Stimulated activated CD8-positive, alpha-beta memory T cell treated with anti-CD3 and anti-CD28 coated beads, Interleukin-4, amount 100 ng/mL, for 1 hour (primary cell): ENCODE measurements around the gene H1-8.

Experiments
- DNase-seq, 2 donors: peaks; one replicate each; pipeline ENCODE4 v3.0.0-alpha.2; 2020; ENCODE audit warnings: low read depth in 2 of 2, low spot score in 1 of 2

The H1-8 gene

DNA sequence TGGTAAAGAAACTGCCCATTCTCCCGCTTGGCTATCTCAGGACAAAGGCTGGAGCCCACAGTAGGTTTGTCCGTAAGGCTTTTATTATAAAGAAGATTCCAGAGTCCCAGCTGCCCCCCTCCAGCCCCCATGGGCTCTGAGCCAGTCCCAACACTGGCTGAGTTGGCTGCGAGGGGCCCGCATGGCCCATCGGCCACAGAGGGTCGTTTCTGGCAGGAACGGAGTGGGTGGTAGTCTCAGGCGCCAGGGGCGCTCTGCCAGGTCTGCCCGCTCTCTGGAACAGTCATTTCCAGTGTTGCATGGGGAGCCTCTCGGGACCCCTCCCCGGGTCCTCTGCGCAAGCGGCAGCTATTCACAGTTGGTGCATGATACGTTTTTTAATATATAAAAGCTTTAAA lies 12.2 kb downstream of the H1-8 start:
- DNase-seq: no peak

DNA sequence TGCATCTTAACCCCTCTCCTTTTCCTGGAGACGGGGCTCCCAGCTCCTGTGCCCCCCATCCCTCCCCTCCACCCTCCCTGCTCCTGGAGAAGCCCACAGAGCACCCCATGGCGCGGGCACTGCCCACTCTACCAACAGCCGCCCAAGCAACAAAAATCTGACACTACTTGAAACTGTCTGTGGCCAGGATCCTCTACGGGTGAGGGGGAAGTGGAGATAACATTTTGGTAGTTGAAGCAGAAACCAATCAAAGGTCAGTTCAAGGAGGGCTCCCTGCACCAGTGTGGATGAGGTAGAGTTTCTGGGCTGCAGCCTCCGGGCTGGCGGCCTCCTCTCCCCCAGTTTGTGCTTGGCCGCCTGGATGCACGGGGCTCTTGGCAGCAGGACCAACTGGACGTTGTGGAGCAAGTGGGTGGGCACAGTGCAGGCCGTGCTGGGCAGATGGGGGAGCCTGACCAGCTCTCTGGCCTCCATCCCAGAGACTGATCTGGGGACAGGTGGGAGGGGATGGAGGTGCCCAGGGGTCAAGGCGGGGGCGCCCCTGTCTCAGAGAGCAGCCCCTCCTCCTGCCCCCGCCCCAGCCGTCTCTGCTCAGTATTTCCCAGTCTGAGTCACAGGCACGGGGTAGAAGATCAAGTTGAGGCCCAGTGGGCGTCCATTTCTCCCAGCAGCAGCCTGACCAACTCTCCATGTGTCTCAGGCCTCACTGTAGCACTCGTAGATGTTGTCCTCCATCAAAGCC lies 12.8 kb downstream of the H1-8 start:
- DNase-seq: no peak

DNA sequence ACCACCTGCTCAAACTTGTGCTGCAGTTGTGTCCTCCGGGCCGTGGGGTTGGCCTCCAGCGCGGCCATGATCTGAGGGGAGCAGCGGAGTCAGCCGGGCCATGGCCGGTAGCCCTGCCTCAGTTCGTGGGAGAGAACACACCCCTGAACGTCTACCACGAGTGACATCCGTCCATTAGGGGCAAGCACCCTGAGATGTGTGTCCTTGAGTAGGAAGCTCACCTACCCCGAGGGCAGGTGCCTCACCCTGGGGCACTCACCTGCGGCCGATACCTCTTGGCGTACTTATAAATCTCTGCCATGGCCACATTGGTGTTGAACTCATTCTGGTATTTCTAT lies 13.4 kb downstream of the H1-8 start:
- no peak for DNase-seq

DNA sequence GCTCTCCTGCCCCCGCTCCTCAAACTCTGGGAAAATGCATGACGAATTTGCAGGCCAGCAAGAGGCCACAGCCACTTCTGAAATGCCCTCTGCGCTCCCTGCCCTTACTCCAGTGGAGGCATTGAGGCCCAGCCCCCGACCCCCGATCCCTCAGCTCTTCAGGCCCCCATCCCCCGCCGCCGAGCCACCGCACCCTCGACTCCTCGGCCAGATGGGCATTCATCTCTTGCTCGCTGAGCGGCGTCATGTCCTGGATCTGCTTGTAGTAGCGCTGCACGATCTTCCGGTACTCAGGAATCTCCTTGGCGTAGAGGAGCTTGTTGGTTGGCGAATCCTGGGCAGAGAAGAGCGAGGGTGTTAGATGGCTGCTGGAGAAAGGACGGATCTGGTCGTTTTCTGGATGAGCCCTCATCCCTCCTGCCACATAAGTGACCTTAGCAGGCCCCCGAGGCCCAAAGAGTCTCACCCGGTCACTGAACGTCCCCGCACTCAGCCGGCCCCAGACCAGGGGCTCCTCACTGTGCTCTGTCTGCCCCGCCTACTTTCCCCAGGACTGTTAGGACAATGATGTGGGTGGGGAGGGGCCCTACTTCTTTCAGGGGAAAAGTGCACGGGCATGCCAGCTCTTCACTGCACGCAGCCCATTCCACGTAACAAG lies 14.0 kb downstream of the H1-8 start:
- no peak for DNase-seq

DNA sequence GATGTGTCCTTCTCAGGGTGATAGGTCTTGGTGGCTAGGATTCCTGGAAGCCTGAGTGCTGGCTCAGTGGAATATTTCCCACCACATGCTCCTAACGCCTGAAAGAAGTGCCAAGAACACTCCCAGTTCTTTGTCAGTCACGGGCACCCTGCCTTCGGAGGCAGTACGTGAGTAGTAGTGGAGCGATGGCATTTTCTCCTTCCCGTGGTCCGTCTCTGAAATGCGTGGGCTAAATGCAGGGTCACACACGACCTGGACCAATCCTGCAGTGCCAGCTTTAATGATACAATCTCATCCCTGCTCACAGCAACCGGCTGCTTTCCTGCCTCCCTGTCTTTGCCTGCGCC lies 14.5 kb downstream of the H1-8 start:
- no peak for DNase-seq

DNA sequence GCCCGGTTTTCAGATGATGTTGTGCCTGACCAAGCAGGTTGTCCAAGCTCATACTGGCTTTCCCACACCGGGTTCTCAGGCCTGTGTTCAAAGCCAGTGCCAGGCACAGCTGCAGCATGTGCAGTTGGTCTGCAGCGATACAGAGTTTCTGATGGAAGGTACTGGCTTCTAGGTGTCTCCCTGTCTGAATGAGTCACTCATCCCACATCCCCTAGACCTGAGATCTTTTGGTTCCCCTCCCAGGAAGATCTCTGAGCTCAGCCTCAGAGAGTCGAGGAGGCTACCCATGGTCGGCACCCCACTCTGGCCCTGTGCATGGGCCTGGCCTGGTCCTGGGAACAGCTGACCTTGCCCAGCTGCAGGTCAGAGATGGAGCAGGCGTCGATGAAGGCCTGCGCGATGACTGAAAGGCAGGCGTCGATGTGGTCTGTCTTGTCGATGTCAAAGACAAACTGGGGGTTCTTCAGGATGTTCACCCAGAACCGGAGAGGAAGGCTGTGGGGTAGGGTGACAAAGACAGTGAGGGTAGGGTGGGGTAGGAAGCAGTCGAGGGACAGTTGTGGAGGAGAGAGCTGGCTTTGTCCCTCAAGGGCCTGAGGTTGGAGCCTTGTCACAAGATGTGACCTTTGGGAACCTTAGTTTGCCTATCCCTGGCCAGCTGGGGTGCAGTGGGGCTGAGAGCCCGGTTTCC lies 15.3 kb downstream of the H1-8 start:
- no peak for DNase-seq

DNA sequence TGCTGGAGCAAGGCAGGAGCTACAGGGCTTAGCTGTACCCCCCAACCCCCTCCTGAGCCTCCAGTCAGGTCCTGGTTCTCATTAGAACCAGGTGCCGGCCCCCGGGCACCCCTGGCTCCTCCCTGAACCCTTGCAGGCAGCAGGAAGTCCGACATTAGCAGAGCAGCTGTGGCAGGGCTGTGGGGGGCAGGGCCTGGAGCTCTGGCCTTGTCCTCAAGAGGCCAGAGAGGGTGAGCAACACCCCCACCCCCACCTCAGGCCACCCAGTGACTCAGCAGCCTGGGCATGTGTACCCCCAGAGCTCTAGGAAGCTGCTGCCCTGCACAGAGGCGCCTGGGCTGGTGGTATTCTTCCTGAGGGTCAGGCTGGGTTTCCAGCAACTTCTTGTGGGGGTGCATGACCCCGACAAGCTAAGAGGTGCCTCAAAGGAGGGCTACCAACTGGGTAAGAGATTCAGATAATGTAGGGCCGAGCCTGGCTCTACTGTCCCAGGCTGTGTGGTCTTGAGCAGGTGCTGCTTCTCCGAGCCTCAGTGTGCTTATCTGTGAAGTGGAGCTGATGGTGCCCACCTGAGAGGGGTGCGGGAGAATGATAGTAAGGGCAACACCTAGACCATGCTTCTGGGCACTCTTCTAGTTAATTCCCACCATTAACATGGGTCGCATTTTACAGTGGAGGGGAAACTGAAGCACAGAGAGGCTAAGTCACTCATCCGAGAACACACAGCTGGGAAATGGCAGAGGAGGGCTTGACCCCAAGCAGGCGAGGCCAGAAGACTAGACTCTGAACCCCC lies 16.0 kb downstream of the H1-8 start:
- DNase-seq: no peak

DNA sequence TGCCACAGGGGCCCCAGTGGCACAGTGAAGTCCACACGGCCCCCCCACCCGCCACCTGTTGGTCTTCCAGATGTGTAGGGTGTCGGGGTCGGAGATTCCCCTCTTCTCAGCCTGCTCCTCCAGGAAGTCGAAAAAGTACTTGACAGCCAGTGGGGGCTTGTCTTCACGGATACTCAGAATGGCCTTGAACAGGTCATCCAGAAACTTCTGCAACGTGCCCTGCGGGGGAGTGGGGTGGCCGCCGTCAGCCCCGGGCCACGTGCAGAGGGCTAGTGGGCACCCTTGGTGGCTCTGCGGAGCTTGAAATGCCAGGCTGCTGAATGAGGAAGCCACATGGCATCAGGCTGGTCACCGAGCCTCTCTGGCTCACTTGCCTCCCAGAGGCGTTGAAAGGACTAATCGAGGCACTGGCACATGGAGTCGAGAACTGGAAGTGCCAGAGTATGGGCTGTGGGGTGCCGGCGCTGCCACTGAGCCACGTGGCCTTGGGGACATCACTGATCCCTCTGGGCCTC lies 16.6 kb downstream of the H1-8 start:
- DNase-seq: no peak

DNA sequence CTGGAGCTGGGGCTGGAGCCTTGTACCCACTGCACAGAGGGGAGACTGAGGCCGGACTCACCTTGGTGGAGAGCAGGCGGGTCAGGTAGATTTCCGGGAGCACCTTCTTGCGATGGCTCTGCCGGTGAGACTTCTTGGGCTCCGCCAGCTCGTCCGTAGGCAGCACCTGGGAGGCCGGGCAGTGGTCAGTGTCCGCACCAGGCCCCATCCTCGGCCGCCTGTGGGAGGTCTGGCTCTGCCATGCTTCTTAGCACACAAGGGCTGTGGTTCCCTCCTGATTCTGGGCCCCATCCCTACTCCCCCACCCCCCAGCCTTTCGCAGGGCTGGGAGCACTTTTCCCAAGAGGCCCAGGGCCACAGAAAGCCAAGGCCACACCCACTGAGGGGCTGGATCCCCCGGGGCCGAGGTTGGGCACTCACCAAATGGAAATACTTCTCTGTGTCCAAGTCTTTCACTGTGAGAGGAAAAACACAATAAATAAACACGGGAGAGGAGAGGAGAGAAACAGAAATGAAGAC lies 17.4 kb downstream of the H1-8 start:
- DNase-seq: no peak

DNA sequence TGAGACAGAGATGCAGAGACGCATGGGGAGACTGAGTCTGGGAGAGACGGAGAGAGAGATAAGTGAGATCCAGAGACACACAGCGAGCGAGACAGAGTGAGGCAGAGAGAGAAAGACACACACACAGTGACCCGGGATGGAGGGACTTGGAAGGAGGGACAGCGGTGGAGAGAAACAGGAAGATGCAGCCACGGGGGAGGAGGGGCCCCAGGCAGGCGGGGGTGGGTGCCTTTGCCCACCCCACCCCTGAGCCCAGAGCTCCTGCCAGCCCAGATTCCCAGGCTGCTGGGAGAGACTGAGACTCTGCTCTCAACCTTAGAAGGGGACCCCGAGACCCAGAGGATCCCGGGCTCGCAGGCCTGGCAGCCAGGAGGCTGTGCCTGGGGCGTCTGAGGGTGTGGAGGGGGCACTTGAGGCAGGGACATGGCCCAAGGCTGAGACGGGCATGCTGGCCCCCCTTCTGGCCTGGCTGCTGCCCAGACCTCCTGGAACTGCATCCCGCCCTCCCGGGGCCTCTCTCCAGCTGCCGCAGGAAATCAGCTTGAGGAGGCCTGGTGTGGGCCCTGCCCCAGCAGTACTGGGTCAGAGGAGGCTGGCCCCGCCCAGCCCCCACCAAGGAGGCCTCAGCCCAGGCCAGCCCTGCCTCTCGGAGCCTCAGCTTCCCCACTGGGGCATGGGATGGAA lies 18.1 kb downstream of the H1-8 start:
- DNase-seq: no peak

DNA sequence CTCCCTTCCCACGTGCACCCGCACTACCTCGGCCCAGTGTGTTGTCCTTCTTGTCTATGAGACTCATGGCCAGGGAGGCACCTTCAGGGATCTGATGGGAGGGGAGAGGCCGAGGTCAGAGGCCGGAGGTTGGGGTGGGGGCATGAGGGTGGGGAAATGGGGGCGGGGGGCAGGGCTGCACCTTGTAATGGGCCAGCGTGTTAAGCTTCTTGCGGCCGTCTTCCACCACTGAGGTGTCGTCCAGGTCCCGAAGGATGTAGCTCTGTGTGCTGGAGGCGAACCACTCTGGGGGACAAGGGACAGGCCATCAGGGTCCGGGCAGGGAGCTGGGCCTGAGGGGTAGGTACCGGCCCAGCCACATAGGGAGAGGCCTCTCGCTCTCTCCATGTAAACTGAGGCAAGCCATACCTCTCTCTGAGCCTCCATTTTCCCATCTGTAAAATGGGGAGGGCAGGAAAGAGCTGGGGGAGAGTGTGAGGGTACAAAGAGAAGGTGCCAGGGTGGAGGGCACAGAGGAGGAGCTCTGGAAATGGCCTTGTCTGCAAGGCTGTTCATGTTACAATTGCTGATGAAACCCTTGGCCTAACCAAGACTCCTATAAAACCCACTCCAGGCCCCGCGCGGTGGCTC lies 18.8 kb downstream of the H1-8 start:
- no peak for DNase-seq

DNA sequence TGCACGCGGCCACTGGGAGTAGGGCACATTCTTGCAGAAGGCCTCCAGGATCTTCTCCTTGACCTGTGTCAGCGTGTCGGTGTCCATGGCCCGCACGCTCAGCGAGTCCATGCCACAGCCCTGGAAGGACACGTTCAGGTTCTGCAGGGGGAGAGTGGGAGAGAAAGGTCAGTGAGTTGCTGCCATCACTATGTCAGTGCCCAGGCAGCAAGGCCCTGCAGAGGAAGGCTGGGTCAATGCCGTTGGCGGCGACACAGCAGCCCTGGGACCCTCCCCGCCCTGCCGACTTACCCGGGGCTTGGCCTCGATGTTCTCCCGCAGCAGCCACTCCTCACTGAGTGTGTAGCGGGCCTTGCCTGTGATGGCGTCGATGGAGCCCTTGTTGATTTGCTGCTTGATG lies 19.8 kb downstream of the H1-8 start:
- DNase-seq: no peak

DNA sequence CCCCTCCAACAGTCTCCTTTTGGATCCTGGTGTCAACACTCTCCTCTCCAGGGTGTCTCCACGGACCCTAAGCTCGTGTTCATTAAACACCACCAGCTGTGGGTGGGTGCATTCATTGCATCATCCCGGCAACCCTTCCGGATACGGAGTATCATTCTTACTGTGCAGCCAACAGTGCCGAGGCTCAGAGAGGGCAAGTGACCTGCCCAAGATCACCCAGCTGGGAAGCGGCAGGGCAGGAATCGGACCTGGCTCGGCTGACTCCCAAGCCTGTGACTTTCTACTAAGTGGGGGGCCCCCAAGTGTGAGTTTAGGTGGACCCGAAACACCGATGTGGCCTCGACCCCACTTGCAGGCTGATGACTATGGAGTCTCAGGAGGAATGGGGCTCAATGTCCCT lies 20.4 kb downstream of the H1-8 start:
- DNase-seq: no peak

DNA sequence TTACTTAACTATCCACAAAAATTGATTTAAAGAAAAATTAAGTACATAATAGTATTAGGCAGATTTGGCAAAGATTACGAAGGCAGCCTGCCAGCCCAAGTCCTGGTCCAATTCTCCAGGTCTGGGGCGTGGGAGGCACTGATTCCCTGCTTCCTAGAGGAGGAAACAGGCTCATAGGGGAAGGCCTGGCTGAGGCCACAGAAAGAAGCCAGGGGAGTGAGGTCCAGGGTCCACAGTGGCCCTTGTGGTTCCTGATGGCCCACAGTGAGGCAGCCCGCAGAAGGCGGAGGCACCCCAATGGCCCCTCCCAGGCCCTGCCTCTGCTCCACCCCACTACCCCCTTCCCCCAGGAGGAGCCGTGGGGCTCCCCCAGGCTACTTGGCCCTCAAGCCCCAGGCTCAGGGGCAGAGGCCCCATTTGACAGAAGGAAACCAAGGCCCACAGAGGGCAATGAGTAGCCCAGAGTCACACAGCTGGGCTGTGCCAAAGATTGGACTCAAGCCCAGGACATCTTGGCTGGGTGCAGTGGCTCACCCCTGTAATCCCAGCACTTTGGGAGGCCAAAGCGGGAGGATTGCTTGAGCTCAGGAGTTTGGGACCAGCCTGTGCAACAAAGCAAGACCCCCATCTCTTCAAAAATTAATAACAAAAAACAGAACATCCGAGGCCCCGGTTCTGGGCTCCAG lies 21.0 kb downstream of the H1-8 start:
- DNase-seq: no peak

DNA sequence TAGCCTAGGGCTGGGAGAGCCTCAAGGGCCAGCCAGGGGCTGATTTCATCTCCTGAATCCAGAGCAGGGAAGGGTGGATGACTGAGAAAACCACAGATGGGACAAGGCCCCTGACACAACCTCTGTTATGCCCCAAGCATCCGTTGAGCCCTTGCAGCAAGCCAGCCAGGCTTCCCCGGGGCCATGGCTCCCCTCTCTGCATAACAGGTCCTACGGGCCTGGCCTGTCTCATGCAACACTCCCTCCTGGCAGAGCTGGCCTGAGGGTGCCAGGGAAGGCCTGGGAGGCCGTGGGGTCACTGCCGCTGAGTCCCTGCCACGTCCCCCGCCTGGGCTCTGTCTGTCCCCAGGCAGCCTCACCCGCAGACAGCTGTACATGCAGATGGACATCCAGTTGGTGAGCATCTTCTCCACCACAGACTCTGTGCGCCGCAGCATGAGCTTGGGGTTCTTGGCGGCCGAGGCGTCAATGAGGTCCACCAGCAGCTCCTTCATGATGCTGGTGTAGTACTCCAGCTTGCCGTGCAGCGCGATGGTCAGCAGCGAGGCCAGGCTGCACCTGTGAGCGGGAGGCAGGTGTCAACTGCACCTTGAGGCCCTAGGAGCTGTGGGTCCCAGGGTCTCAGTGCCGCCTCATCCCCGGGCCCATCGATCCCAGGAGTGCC lies 22.1 kb downstream of the H1-8 start:
- DNase-seq: no peak

DNA sequence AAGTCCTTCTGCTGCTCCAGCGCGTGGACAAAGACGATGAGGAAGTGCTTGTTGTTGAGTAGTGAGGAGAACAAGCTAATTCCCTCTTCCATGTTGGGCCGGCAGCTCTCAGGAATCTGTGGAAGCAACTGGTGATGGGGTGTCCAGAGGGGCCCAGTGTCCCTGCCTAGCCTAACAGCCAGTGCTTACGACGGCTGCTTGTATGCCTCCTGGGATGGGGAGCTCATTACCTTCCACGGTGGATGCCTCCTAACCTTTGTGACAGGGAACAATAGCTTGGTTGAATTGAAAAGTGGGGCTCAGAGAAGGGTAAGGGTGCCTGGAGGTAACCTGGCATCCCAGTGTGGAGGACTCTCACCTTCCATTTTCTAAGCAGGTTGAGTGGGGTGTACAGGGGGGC lies 22.9 kb downstream of the H1-8 start:
- no peak for DNase-seq

DNA sequence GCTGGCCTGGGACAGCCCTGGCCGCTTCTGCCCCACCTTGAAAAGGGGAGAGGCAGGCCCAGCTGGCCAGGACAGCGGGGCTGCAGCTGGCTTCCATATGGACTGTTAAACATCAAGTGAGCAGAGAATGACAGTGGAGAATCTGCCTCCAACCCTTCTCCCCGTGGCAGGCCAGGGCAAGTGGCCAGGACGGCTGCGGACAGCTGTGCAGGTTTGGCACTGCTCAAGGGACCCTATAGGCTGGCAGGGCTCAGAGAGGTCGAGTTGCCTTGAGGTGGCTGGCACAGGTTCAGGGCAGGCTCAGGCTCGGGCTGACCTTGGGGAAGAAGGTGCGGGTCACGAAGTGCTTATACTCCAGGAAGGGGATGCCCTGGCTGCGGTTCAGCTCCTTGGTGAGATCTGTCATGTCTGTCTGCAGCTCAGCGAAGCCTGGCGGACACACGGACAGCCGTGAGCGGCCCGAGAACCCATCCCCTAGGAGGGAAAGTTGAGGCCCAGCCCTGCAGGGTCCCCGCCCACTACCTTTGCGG lies 24.3 kb downstream of the H1-8 start:
- no peak for DNase-seq

DNA sequence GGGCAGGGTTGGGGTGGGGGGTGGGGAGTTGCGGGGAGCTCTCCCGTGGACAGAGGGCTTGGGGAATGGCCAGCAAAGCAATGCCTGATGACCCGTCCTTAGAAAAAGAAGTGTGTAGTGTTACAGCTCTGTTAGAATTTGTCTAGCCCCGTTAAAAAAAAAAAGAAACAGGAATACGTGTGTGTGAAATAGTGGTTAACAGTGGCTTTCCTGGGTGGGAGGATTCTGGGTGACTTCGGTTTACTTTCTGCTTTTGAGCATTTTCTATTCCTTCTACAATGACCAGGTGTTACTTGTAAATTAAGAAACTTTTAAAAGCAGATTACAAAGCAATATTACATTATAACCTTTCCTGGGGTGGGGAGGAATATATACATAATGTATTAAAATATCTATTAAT lies 25.0 kb downstream of the H1-8 start:
- DNase-seq: no peak

DNA sequence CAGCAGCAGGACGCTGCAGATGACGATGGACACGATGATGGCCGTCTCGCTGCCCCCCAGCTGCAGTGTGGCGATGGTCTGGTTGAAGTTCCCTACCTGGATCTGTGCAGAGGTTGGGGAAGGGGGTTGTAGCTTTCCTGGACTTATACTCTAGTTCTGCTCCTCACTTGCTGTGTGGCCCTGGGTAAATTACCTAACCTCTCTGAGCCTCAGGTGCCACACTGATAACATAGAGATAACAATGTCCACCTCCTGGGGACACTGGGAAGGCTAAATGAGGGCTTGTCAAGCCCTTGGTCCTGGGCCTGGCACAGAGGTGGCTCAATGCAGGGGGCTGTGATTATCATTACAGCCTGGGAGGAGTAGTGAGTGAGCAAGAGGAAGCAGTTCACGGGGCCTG lies 26.9 kb downstream of the H1-8 start:
- DNase-seq: no peak
